AG09309 (cell line): ENCODE results near the gene CPNE1.

Source experiments
- DNase-seq: peaks from one replicate; pipeline ENCODE4 v3.0.0-alpha.2; 2010; ENCODE audit warnings: low read depth
- H3K4me3 ChIP-seq: 2 replicates; pipeline ENCODE4 v1.5.1; 2011; ENCODE audit warnings: mild to moderate bottlenecking, low read depth, low read length, moderate library complexity; ENCODE audit not compliant: control insufficient read depth
- TF ChIP-seq, protein P1 (sequence below): IDR thresholded peaks from 2 replicates; pipeline ENCODE4 v1.5.1; 2011; ENCODE audit warnings: mild to moderate bottlenecking, low read depth, low read length, inconsistent platforms; ENCODE audit not compliant: insufficient read depth, control insufficient read depth; ENCODE audit errors: missing control alignments

The CPNE1 gene

DNA sequence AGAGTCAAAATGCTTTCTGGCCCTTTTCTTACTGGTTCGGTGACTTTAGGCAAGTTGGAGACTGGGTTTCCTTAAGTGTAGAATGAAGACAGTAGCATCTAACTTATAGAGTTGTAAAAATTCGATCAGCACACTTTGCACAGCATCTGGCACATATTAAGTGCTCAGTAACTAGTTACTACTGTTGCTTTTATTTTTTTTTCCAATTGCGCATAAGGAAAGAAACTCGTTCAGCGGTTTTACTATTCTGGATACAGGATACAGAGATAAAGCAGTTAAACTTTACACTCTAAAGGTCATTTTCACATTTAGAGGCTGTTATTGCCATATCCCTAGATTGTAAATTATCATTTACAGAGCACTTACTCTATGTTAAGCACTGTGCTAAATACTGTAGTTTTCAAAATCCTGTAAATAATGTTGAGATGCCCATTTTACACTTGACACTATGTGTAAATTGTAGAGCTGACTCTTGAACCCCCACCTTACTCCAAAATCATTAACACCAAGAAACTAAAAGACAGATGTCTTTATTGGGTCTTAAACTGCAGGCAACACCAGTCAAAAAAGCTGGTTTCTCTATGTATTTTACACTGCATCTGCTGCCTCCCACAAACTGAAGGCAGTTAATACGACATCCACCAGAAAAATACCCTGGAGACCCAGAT lies 35.4 kb upstream of the CPNE1 start:
- TF ChIP-seq, protein P1, sequence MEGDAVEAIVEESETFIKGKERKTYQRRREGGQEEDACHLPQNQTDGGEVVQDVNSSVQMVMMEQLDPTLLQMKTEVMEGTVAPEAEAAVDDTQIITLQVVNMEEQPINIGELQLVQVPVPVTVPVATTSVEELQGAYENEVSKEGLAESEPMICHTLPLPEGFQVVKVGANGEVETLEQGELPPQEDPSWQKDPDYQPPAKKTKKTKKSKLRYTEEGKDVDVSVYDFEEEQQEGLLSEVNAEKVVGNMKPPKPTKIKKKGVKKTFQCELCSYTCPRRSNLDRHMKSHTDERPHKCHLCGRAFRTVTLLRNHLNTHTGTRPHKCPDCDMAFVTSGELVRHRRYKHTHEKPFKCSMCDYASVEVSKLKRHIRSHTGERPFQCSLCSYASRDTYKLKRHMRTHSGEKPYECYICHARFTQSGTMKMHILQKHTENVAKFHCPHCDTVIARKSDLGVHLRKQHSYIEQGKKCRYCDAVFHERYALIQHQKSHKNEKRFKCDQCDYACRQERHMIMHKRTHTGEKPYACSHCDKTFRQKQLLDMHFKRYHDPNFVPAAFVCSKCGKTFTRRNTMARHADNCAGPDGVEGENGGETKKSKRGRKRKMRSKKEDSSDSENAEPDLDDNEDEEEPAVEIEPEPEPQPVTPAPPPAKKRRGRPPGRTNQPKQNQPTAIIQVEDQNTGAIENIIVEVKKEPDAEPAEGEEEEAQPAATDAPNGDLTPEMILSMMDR, result no peak
- DNase-seq, result no peak

DNA sequence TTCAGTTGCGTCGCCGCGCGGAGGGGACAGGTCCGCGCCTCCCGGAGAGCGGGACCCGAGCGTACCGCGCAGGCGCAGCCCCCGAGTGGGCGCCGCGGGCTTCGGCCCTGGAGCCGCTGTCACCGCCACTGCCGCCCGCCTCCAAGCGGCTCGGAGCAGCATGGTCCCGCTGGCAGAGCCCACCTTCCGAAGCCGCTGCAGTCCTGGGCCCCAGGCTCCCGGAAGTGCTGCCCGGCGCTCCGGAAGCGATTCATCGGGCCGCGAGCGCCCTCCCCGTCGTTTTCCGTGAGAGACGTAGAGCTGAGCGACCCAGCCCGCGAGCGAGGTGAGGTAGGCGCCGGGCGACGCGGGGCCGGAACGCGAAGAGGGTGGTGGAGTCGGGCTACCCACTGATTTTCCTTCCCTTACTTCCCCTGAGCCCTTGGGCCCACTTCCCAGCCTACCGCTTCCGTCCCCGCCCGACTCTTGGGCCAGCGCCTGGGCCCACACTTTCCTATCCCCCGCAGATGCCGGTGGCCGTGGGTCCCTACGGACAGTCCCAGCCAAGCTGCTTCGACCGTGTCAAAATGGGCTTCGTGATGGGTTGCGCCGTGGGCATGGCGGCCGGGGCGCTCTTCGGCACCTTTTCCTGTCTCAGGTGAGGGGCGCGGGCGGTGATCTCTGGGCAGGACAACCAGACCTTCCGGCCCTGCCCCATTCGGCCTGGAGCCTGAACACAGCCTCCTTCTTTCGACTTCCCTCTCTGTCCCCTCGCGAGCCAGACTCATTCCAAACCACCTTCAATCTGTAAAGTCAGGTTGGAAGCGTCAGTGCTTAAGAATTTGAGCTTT lies 34.6 kb upstream of the CPNE1 start, which contains the start of the genes NFS1 and ROMO1:
Gene NFS1, minus strand, starts transcription at position 226 of the 830 bp plus-strand sequence. Its CDS starts 64 bp downstream, at position 162.
Gene ROMO1, plus strand, starts transcription at position 279 of the 830 bp plus-strand sequence. Its CDS starts 228 bp downstream, at position 507.
- H3K4me3 ChIP-seq, result peak within 1 kb of the TSS; percentile 95
- DNase-seq, result peak; percentile 11
- TF ChIP-seq, protein P1, result peak; percentile 9

More for the DNA sequence above, 35.4 kb upstream of the CPNE1 start:
- peak overlapping the region; percentile 95 for H3K4me3 ChIP-seq

DNA sequence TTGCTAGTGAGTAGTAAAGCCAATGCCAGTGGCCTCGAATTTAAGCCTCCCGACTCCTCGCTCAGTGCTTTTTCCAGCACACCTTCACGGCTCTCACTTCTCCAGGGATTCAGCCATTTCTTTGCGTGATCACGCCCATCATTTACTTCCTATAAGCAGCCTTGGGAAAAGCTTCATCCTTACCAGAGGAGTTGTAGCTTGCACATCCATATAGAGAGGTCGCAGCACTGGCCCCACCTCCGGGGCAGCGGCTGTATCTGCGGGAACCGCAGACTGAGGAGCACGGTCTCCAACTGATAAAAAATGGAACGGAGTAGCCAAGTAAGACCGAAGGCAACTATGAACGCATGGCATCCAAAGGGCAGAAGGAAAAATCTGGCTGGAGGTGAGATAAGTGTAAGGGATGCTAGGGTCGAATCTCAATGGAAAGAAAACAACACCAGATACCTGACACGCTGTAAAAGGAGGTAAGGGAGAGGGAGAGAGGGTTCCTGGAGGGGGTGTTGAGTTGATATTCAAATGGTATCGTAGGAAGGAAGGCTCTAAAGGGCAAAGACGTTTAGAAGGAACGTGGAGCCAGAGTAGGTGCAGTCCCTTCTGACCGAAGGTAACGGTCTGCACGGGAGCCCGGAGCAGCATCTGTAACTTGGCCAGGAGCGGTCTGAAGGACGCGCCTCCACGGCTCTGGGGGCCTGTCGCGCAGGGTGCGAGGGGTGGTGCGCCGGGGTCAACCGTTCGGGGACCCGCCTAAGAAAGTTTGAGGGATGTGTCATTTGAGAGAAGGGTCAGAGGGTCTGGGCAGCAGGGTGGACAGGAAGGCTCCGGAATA lies 33.8 kb upstream of the CPNE1 start:
- TF ChIP-seq, protein P1, result no peak
- H3K4me3 ChIP-seq, result peak overlapping the region; percentile 95
- no peak for DNase-seq

DNA sequence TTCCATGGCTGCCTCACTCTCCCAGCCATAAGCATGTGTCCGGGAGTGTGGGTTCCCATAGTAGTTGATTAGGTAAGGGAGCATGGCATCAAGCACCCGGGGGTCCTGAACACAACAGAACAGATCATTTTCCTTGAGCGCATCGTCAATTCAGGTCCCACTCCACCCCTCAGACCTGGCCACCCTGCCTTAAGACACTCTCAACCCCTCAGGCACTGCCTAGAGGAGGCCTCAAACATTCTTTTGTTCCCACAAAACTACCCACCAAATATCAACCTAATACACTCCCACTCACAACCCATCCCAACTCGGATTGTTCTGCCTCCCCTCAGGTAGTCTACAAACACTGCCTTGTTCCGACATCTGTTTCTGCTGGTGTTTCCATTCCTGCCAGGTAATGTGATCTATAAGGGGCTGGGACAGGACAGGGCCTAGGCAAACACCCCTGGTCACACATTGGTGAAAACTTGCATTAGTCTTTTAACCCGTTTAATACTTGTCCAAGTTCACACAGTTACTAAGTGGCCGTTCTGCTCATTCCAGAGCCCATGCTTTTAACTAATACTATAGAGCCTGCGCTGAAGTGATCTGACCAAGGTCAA lies 33.1 kb upstream of the CPNE1 start:
- H3K4me3 ChIP-seq, result peak overlapping the region; percentile 95; the same call in 1 of the 2 replicates
- no peak for DNase-seq
- TF ChIP-seq, protein P1, result no peak

DNA sequence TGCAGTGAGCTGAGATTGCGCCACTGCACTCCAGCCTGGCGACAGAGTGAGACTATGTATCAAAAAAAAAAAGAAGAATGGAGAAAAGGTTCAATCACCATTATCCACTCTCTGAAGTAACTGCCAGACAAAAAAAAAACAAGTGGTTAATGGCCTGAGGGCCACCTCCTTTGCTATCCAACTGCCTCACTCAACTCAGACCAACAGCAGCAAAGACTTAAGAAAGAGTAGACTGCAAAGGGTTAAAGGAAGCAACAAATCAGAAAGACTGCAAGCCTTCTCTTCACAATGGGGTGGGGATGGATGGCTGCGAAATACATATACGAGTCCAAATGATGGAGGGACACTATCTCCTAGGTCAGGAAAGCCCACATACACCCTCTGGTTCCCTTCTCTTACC lies 31.3 kb upstream of the CPNE1 start:
- TF ChIP-seq, protein P1, result no peak
- no peak overlapping the region for H3K4me3 ChIP-seq
- no peak for DNase-seq
